ENCODE results near the gene NLN.

DNA sequence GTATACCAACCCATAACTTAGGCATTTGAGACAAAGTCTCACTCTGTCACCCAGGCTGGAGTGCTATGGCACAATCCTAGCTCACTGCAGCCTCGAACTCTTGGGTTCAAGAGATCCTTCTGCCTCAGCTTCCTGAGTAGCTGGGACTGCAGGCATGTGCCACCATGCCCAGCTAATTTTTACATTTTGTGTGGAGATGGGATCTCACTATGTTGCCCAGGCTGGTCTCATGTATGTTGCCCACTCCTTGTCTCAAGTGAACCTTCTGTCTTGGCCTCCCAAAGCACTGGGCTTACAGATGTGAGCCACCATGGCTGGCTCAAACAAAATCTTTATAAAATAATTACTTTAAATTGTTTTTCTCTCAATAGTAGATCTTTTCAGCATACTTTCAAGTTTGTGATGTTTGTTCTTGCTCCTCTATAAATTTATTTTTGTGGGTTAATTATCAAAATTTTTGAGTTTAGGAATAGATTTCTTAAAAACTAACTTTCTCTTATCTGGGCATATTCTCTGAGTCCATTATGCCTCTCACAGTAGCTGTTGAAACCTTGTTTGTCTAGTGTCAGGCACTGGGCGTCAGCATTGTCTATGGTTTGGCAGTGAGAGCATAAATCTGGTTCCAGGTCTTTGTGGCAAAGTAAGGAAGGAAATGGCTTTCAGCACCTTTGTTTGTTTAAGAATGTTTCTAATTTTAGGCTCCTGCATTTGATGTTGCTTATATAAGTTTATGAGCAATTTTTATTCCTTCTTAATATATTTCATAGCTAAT is 38.7 kb downstream of the NLN start:
- TF ChIP-seq EZH2 (IDR thresholded peaks at IDR 0.05; ENCODE audit: low read length, missing control alignments) (no peak), CTCF (conservative IDR thresholded peaks at IDR 0.05 in 1 of 2, IDR thresholded peaks at IDR 0.05 in 1 of 2; ENCODE audit: low read depth in 1 of 2, low read length in 2 of 2) (no peak)

Data from fibroblast of lung (primary cell).